HepG2 (cell line): ENCODE data around the gene WDR81. TPM values are rescaled to one million over a fixed set of nuclear protein-coding genes. Genes with fewer than 3 reads are reported as not detected.

ENCODE experiments used
- ARID2 ChIP-seq: sonication (generic); formaldehyde crosslinking; IDR thresholded peaks from 2 replicates; pipeline ENCODE4 v1.8.1; 2022; ENCODE audit warnings: mild to moderate bottlenecking, missing genetic modification reagents, borderline replicate concordance
- ATM ChIP-seq: fragments of 450-650 bp; IDR thresholded peaks from 2 replicates; pipeline ENCODE4 v1.7.1; 2017; ENCODE audit warnings: mild to moderate bottlenecking, borderline replicate concordance
- GABPA ChIP-seq, 2 experiments: IDR thresholded peaks; 2 replicates each; pipeline ENCODE4 v1.6.1; 2011 to 2016; ENCODE audit warnings: low read depth in 2 of 2, low read length in 1 of 2, missing biosample characterization in 1 of 2, missing genetic modification characterization in 1 of 2
- GLMP ChIP-seq: sonication (generic); formaldehyde crosslinking; IDR thresholded peaks from 2 replicates; pipeline ENCODE4 v1.9.0; 2021; ENCODE audit warnings: missing genetic modification reagents, mild to moderate bottlenecking, borderline replicate concordance
- HDAC1 ChIP-seq: sonication (generic); formaldehyde crosslinking; IDR thresholded peaks from 2 replicates; pipeline ENCODE4 v1.5.1; 2020; ENCODE audit warnings: mild to moderate bottlenecking, missing genetic modification reagents
- KDM5B ChIP-seq: sonication (generic); formaldehyde crosslinking; IDR thresholded peaks from 2 replicates; pipeline ENCODE4 v1.4.0; 2020; ENCODE audit warnings: missing genetic modification reagents, mild to moderate bottlenecking, borderline replicate concordance
- MXD3 ChIP-seq: IDR thresholded peaks from 2 replicates; pipeline ENCODE4 v1.6.1; 2016; ENCODE audit warnings: mild to moderate bottlenecking, missing biosample characterization, missing genetic modification reagents
- MYC ChIP-seq: sonication (generic); formaldehyde crosslinking; IDR thresholded peaks from 2 replicates; pipeline ENCODE4 v1.9.0; 2021; ENCODE audit warnings: missing genetic modification reagents, borderline replicate concordance
- RFXAP ChIP-seq: sonication (generic); formaldehyde crosslinking; IDR thresholded peaks from 2 replicates; pipeline ENCODE4 v1.4.0; 2020; ENCODE audit warnings: missing genetic modification reagents, borderline replicate concordance
- SP1 ChIP-seq, 2 experiments: fragments of 450-650 bp in 1 of 2; sonication (generic) in 1 of 2; formaldehyde crosslinking in 1 of 2; IDR thresholded peaks; 2 replicates each; pipeline versions ENCODE4 v1.4.0 to v1.6.1; 2016 to 2020; ENCODE audit warnings: missing genetic modification reagents in 1 of 2
- TBP ChIP-seq: sonication (generic); formaldehyde crosslinking; IDR thresholded peaks from 2 replicates; pipeline ENCODE4 v1.5.0; 2020; ENCODE audit warnings: missing genetic modification reagents
- THYN1 ChIP-seq: sonication (generic); formaldehyde crosslinking; IDR thresholded peaks from 2 replicates; pipeline ENCODE4 v1.8.1; 2023; ENCODE audit warnings: low read depth, mild to moderate bottlenecking, moderate library complexity, missing genetic modification reagents, borderline replicate concordance
- TP53 ChIP-seq: sonication (generic); formaldehyde crosslinking; conservative IDR thresholded peaks from 2 replicates; pipeline ENCODE4 v1.4.0; 2020; ENCODE audit warnings: missing genetic modification reagents
- ZBTB14 ChIP-seq: sonication (generic); formaldehyde crosslinking; IDR thresholded peaks from 2 replicates; pipeline ENCODE4 v1.4.0; 2020; ENCODE audit warnings: missing genetic modification reagents
- ZKSCAN5 ChIP-seq: sonication (generic); formaldehyde crosslinking; IDR thresholded peaks from 2 replicates; pipeline ENCODE4 v1.5.1; 2020; ENCODE audit warnings: mild to moderate bottlenecking, missing genetic modification reagents
- ZNF335 ChIP-seq: sonication (generic); formaldehyde crosslinking; IDR thresholded peaks from 2 replicates; pipeline ENCODE4 v1.4.0; 2020; ENCODE audit warnings: missing genetic modification reagents
- ZNF362 ChIP-seq: sonication (generic); formaldehyde crosslinking; IDR thresholded peaks from 2 replicates; pipeline ENCODE4 v1.4.0; 2020; ENCODE audit warnings: missing genetic modification reagents, mild to moderate bottlenecking, borderline replicate concordance
- ZNF430 ChIP-seq: sonication (generic); formaldehyde crosslinking; IDR thresholded peaks from 2 replicates; pipeline ENCODE4 v1.9.0; 2021; ENCODE audit warnings: mild to moderate bottlenecking, missing genetic modification reagents
- ZNF431 ChIP-seq: sonication (generic); formaldehyde crosslinking; IDR thresholded peaks from 2 replicates; pipeline ENCODE4 v1.9.0; 2022; ENCODE audit warnings: missing genetic modification reagents, low read depth, mild to moderate bottlenecking, borderline replicate concordance
- polyA plus RNA-seq, 8 experiments: library from polyadenylated mRNA; depleted of rRNA in 3 of 8; stranded (reverse) in 7 of 8; unstranded in 1 of 8; fragments of >200 nt; fragmentation: Illumina TruSeq in 4 of 8; extraction: Trizol in 4 of 8; gene quantifications; 2 replicates each; pipeline versions ENCODE4 v1.2.1 to v1.2.3, GENCODE V29; 2011 to 2016; ENCODE audit warnings: low read depth in 4 of 8, missing spikeins in 1 of 8, mixed read lengths in 1 of 8; ENCODE audit not compliant: insufficient read depth in 1 of 8
- total RNA-seq, 5 experiments: library from RNA; depleted of rRNA; stranded (reverse); fragments of >200 nt; fragmentation: Illumina TruSeq; extraction: Trizol; gene quantifications; 2 replicates each; pipeline ENCODE4 v1.2.3, GENCODE V29; 2016; ENCODE audit warnings: low read depth in 1 of 5

The WDR81 gene
- total and polyA plus RNA-seq, 2 of the 13 experiments (the other 11 are each of a cell fraction or from before 2014, with no cell fraction given): 9.1 to 16.7 TPM

- TF ChIP-seq GLMP (no peak), ZKSCAN5 (no peak), ZNF362 (CRISPR knock-in tag) (no peak), HDAC1 (peak; percentile 66), MXD3 (CRISPR knock-in tag) (peak; percentile 68; the same call in 1 of the 2 replicates), ATM (no peak), THYN1 (no peak), ZNF335 (CRISPR knock-in tag) (no peak), GABPA (IDR thresholded peaks at IDR 0.05; ENCODE audit: low read depth, low read length) (no peak), GABPA (CRISPR knock-in tag; IDR thresholded peaks at IDR 0.05; ENCODE audit: low read depth) (no peak), ZBTB14 (CRISPR knock-in tag) (no peak), ARID2 (CRISPR knock-in tag) (0 out of 2 replicates have a peak, but pooled peaks have one; percentile 62), MYC (CRISPR knock-in tag) (peak; percentile 15; the same call in 1 of the 2 replicates), TP53 (CRISPR knock-in tag) (no peak), ZNF430 (CRISPR knock-in tag) (no peak), TBP (CRISPR knock-in tag) (no peak), ZNF431 (CRISPR knock-in tag) (no peak), SP1 (IDR thresholded peaks at IDR 0.05) (no peak), SP1 (CRISPR knock-in tag; IDR thresholded peaks at IDR 0.05) (no peak), RFXAP (CRISPR knock-in tag) (peak; percentile 43; the same call in 1 of the 2 replicates), KDM5B (CRISPR knock-in tag) (no peak; the same call in 1 of the 2 replicates)
These were observed 14.3 kb upstream of the WDR81 start, which contains the start of gene TLCD2 (continued) for GRCh38 chr17:1709971-1710806.
